ENCODE data around the gene IRAK1.
"Not testable (repeated sequence)": the region's sequence is repeated elsewhere in the genome, so short reads cannot be mapped to it uniquely, and the experiment has no call there.

The IRAK1 gene

DNA sequence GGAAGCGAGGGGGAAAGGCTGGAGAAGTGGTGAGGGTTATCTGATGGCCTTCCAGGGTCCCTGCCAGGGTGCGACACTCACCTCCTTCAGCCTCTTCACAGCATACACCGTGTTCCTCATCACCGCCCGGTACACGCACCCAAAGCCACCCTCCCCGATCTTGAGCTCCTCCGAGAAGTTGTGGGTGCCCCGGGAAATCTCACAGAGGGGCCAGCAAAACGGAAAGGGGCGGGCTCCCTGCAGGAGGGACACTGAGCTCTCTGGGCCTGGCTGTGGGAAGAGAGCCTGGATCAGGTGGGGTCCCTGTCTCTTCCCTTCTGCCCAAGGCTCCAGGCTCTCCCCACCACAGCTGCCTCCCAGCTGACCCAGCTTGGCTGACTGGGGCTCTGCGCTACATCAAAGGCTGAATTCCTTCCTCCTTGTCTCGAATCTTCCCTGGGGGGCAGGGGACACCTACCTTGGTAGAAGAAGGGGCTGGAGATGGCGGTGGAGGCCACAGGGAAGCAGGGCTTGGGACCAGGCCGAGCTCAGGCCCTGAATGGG is 1.1 kb downstream of the IRAK1 start:
- DNase-seq = no peak

DNA sequence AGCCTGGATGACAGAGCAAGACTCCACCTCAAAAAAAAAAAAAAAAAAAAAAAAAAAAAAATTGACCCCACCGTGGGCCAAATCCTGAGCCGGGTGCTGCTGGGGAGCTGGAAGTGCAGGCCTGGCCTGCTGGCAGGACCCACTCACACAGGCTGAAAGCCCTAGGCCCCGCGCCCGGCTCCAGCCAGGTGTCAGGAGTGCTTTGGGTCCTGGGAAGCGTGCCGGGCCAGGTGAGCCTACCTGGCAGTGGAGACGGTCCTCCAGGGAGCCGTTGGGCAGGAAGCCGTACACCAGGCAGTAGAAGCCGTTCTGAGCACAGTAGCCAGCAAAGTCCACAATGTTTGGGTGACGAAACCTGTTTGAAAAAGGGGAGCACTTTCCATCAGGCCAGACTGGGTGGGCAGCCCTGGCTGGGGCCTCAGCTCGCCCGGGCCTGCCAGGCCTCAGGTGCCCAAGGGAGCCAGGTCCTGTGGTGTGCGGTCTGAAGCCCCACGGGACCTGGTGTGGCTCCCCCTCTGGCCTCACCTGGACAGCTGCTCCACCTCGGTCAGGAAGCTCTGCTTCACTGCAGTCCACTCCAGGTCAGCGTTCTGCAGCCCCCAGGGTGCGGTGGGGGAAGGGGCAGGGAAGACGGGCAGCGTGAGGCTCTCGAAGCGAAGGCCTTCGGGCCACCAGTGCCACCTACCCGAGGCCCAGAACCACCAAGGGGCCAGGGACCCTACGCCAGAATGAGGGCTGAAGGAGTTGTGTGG is 1.8 kb downstream of the IRAK1 start:
- no peak for DNase-seq

- DNase-seq = no peak
Observed at GRCh38 chrX:154016366-154017076, 3.2 kb downstream of the IRAK1 start.

DNA sequence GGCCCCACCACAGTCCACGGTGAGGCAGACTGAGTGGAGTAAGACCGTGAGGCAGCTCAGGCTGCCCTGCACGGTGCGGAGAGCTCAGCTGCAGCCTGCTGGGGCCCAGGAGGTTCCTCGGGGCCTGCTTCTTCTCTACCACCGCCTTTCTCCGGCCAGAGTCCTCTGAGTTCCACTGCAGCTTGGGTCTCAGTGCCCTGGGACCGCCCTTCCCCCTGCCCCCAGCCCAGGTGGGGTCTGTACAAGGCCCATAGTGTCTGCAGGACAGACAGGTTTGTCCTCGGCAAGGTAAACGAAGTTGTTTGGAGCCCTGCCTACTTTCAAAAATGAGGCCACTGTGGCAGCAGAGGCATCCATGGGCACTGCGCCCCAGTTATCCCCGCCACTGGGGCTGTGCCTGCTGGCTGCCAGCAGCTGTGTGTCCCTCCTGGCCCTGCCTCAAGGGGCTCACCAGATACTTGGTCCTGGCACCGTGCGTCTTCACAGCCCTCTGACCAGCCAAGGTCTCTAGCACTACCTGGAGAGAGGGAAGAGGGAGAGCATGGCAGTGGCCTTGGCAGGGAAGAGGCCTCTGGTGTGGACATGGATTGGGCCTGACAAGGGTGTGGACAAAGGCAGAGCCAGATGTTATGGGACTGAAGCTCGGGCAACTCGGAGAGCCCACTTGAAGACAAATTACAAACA is 4.0 kb downstream of the IRAK1 start:
- no peak for DNase-seq

DNA sequence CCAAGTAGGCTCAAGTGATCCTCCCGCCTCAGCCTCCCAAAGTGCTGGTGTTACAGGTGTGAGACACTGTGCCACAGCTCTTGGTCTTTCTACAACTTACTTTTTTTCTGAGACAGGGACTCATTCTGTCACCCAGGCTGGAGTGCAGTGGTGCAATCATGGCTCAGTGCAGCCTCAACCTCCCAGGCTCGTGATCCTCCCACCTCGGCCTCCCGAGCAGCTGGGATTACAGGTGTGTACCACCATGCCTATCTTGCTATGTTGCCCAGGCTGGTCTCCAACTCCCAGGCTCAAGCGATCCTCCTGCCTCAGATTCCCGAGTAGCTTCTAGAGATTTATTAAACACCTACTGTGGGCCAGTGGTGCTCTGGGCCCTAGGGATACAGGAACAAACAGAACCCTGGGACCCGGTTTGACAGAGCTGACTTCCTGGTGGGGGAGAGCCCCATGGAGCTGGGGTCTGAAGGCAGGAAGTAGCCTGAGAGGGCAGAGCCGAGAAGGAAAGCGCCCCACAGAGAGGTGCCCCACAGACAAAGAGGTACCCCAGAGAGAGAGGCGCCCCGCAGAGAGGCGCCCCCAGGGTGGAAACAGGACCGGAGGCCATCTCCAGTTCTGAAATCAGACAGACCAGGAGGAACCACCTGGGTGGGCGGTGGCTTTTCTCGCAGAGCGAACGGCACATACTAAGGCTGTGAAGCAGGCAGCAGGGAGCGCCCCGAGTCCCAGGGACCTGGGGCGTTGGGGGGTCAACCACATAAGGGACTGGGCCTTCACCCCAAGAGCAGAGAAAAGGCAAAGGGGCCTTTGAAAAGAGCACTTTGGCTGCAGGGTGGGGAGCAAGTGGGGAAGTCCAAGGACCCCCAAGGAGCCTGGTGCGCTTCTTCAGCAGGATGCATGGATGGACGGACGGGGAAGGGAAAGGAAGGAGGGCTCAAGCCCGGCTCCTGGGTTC is 5.0 kb downstream of the IRAK1 start:
- no peak for DNase-seq

GRCh38 chrX:154013614-154014360 is 5.9 kb downstream of the IRAK1 start:
- peak; percentile 24 to 47 for DNase-seq

GRCh38 chrX:154013001-154013421 is 6.7 kb downstream of the IRAK1 start:
- no peak for DNase-seq

GRCh38 chrX:154012336-154012991 is 7.2 kb downstream of the IRAK1 start:
- no peak for DNase-seq

DNA sequence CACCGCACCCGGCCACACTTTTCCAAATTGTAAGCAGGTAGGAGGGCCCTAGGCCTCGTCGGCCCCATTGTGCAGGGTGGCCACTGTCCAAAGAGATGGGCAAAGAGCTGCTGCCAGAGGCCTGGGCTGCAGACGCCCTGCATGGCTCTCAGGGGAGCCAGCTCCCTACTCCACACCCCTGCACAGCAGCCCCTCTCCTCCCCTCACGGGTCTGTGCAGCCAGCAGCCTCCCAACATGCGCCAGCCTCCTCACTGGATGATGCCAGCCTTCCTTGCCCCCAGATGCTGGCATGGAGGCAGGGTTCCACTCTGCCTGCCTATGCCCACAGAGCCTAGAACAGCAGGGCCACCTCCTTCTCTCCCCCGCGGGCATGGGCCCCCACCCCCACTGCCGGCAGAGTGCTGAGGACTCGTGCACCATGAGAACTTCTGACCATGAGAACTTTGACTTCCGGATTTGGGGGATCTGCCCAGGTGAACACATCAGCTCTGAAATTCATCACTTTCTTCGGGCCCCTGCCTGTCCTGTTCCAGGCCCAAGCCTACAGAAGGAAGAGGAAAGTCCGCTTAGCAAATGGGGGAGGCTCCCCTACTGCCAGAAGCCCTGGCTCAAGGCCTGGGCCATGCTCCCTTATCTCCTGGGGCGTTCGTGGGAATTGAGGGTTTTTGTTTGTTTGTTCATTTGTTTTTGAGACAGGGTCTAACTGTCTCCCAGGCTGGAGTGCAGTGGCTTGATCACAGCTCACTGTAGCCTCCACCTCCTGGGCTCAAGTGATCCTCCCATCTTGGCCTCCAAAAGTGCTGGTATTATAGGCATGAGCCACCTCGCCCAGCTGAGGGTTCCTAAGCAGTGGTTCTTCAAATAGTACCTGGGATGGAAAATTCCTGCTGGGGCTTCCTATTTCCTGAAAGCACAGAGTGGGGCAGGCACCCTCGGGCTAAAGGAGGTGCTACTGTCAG is 8.0 kb downstream of the IRAK1 start:
- no peak for DNase-seq

DNA sequence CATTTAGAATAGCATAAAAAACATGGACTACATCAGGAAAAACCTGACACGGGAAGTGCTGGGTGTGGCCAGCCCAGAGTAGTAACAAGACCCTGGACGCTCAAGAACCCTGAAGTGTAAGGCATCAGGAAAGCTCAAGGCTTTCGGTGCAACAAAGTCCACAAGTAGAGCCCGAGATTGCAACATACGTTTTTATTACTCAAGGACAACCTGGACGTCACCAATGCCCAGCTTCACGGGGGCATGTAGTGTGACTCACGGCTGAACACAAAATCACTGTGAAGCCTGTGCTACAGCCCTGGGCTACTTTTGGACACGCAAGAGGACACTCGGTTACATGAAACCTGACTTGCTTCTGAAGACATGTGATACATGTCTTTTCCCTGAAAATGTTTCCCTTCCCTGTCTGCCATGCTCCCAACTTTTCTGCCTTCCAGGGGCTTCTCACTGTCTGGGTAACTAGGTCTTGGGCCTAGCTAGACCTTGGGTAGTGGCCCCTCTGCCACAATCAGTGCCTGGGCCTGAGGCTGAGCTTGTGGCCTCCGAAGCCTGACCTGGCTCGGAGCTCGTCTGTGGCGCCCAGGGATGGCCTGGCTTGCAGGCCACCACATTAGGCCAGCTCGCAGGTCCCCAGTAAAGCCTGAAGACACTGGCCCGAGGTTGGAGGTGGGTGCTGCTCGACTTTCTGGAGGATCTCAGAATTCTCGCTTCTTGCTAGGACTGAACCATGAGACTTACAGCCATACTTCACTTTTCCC is 9.2 kb downstream of the IRAK1 start:
- DNase-seq = no peak

- DNase-seq = no peak
Observed at GRCh38 chrX:154008521-154008920, 11.2 kb downstream of the IRAK1 start.

DNA sequence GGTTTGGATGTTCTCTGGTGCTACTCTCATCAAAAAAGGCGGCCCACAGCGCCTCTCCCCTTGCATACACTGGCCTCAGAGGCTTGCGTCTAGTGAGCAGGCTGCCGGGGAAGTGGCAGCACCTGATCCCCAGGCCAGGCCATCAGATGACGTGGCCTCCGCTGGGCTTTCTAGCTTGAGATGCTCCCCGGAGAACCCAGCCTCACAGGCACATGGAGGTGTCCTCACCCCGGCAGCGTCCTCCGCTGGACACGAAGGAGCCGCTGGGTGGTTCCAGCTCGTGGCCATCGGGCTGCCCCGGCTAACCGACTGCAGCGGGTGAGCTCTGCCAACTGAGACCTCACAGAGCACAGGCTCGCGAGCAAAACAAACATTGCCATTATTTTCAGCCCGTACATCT is 12.8 kb downstream of the IRAK1 start:
- DNase-seq = no peak

- DNase-seq = no peak
Observed at GRCh38 chrX:154004315-154004714, 15.4 kb downstream of the IRAK1 start.

DNA sequence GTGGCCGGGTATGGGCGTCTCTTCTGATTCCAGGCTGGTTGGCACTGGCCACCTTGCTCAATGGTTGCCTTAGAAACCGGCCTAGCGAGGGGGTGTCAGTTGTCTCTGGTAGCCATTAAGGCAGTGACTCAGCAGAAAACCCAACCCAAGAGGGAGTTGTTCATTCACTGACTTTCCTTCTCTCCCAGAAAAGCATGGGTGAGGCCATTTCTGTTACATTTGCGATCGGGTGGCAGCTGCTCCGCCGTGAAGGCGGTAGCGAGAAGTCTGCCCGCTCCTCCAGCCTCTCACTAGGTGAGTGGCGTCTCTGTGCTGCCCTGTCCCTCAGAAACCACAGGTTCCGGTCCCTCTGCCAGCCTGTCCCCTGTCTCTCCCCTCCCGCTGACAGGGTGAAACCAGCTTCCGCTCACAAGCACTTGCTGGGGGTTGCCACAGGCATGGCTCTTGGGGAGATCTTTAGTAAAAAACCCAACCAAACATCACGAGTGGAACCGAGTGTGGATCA is 17.4 kb downstream of the IRAK1 start:
- DNase-seq = peak; percentile 54 to 69

DNA sequence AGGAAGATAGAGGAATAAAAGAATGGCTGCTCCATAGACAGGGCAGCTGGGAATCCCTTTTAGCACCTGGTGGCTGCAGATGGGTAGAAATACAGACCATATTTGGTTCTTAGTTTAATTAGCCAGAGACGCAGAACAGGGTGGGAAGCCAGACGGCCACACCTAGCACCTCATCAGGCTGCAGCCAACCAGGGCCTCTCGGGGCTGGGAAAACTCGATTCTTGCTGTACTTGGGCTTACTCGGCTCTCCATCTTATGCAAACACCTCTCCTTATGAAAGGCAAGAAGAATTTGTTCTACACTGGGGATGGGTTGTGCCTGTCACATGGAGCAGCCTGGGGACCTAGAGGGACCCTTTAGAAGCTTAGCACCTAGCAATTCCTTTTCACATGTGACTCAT is 19.7 kb downstream of the IRAK1 start:
- no peak for DNase-seq

- DNase-seq = no peak
Observed at GRCh38 chrX:153999359-154000037, 20.2 kb downstream of the IRAK1 start.

- DNase-seq = no peak
Observed at GRCh38 chrX:153995504-153995903, 24.2 kb downstream of the IRAK1 start.

DNA sequence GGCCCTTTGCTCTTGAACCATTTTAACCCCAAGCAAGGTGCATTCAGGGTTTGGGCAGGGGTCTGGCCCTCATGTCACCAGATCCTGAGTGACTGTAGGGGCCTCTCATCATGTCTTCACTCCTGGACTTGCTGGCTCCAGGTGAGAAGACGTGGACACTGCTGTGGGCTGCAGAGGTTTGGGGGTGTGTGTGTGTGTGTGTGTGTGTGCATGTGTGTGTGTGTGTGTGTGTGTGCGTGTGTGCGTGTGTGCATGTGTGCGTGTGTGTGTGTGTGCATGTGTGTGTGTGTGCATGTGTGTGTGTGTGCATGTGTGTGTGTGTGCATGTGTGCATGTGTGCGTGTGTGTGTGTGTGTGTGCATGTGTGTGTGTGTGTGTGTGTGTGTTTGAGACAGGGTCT is 25.3 kb downstream of the IRAK1 start:
- DNase-seq = not testable (repeated sequence)
